ENCODE results near the gene BANF1.
A peak's percentile ranks its signal among the peaks of the same experiment; 100 is the strongest.
"Not testable (repeated sequence)": the region's sequence is repeated elsewhere in the genome, so short reads cannot be mapped to it uniquely, and the experiment has no call there.

Gene BANF1

GRCh38 chr11:66011785-66012303 lies 9.5 kb downstream of the BANF1 start, which contains the start of gene CST6:
TSS of gene CST6 (plus strand) at chr11:66012008. CDS start at chr11:66012045, 37 bp downstream.
- no peak for DNase-seq

DNA sequence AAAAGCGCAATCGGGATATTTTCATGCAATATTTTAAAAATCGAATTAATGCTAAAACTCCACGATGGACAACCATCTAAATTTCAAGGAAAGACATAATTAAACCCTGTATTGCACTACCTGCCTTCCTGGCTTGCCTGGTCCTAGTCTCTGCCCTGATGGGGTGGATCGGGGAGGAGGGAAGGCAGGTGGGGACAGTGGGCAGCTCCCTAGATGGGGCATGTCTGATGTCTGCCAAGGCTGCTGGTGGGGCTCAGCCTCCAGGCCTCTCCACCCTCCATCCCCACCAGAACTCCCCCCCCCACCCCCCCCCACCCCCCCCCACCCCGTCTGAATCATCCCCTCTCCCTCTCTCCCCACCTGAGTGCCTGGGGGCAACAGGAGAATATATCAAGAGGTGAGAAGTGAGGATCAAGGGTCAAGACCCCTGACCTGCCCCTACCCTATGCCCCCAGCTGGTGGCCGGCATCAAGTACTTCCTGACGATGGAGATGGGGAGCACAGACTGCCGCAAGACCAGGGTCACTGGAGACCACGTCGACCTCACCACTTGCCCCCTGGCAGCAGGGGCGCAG lies 10.2 kb downstream of the BANF1 start:
- no peak for DNase-seq

DNA sequence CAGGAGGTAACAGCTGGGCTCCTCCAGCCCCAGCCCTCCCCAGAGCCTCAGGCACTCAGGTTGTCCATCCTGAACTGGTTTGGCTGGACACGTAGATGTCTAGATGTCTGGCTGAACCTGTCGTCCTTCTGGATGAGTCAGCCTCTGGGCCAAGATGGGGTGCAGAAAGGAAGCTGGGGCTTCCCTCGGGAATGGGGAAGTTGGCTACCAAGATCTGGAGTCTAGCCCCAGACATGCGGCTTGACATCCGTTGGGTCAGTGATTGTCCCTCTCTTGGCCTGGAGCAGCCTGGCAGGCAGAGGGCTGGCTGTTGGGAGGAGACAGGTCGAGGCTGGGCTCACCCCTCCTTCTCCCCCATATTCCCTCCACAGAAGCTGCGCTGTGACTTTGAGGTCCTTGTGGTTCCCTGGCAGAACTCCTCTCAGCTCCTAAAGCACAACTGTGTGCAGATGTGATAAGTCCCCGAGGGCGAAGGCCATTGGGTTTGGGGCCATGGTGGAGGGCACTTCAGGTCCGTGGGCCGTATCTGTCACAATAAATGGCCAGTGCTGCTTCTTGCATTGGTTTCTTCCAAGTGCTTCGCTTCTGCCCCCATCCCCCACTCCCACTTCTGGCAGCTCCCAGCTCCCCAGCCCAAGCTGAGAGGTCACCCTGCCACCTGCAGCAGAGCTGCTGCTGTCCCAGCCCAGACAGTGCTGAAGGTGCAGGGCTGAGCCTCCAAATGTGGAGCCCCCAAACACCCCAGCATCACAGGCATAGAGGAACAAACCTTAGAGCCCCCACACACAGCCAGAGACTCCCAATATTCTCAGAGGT lies 10.9 kb downstream of the BANF1 start:
- DNase-seq, result no peak

GRCh38 chr11:66013762-66014100 lies 11.4 kb downstream of the BANF1 start:
- DNase-seq, result no peak

DNA sequence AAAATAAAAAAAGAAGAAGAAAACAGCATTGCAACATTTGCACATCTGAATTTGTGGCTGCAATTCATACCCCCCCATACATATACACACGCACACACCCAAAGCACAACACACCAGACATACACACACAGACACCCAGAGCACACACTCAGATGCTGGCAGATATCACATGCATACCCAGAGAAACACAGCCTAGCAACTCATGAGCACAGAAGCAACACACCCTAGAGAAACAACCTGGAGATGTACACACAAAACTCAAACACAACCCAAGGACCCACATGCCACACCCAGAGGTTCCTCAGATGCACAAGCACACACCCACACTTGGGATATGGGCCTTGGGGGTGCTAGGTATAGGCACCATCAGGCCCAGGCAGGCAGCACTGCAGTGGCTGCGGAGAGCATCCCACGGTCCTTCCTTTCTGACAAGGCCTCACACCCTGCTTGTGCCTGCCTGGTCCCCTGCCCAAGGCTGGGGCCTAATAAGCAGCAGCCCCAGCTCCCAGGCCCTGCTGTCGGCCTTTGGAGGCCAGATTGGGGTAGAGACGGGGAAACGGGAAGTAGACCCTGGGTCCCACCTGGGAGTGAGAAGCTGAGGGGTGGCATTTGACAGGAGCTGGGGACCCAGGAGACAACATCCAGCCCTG lies 12.6 kb downstream of the BANF1 start:
- DNase-seq, result no peak

GRCh38 chr11:66015454-66015881 lies 13.2 kb downstream of the BANF1 start:
- no peak for DNase-seq

DNA sequence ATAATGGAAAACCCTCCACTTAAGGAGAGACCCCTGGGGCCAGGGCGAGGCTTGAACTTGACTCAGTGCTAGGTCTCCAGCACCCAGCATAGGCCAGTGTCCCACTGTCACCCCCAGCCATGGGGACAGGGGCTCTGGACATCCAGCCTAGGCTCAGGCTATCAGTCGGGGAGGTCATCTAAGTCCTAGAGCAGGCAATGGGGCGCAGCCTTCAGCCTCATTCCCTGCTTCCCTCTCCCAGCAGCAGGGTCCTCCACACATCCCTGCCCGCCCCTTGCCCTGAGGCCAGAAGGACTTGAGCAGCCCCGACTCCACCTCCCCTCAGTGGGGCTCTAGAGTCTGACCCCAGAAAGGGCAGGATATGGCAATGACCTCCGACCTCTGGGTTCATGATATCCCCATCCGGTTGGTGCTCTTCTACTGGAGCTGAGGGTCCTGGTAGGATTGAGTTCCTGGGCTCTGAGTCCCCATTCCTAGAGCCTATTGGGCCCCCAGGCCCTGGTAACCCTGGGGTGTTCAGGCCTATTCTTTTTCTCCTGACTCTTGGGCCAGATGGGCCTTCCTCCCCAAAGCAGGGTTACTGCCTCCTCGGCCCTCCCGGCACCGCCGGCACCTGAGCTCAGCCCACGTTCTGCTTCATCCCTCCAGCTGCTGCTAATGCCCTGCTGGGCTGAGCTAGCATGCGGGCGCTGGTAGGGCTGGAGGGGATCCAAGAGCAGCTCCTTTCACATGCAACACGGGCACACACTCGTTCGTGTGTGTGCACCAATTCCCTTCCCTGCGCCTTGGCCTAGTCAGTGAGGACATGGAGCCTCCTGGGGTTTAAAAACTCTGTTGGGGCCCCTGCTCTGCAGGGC lies 13.9 kb downstream of the BANF1 start:
- DNase-seq, result no peak

DNA sequence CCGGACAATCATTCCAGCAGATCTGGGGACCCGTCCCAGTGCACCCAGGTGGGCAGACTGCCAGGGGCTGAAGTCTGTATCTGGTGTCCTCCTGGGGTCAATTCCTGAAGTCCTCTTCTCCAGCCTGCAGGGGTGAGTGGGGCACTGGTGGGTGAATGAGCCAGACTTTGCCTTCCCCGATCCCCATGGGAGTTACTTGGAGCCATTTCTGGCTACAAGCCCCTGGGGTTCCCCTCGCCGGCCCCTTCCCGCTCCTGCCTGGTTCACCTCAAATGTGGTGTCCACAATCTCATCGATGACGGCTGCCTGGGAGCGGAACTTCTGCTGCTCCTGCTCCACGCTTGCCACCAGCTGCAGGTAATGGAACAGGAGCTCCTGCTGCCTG lies 14.5 kb downstream of the BANF1 start:
- DNase-seq, result no peak

DNA sequence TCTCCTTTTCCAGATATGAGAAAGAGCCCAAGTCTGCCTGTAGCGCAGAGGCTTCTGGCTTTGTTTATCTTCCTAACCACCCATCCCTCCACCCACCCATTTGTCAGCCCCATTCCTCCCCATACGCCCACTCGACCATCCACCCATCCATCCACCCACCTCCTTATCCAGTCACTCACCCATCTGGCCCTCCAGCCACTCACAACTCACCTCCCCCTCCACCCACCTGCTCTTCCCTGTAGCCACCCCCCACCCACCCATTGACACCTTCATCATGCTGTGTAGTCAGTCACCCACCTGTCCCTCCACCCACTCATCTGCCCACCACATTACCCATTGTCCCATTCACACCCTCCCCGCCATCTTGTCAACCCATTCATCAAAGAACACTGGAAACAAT lies 15.0 kb downstream of the BANF1 start:
- DNase-seq, result no peak

DNA sequence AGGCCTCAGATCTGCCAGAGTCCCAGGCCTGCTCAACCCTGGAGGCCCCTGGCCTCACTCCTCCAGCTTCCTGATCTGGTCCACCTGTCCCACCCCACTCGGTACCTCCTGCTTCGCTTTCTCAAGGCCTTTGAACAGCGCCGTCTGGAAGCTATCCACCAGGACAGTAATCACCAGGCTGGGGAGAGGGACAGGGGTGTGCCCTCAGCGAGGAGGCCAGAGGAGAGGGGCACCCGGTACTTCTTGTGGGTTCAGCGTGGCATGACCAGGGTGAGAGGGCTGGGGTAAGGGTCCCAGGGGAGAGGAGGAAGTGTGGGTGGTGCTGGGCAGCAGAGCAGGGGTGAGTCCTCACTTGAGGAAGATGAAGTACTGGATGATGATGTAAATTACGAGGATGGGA lies 17.9 kb downstream of the BANF1 start:
- DNase-seq, result no peak

DNA sequence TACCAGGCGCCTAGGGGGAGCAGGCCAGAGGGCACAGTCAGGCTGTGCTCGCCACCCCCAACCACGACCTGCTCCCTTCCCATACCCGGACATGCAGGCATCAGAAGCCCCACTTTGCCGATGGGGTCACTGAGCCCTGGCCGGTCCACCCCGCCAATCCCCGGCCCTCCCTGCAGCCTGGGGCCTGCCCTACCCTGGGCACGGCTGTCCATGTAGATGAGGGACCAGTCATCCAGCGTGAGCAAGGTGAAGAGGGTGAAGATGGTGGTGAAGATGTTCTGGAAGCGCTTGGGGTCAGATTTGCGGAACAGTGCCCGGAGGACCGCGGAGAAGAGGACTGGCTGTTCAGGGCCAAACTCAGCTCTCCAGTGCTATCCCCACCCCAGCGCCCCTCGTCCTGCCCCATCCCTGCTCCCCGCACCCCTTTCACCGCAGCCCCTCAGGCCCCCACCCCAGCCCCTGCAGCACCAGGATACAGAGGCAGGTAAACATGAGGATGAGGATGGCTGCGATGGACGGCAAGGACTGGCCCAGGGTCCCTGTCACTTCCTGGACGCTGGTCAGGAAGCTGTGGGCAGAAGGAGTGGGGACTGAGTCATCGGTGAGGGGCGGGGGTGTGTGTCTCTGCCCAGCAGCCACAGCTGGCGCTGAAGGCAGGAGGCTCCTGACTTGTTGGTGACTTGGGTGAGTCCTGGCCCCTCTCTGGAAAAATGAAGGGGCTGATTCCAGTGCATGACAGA lies 18.5 kb downstream of the BANF1 start:
- DNase-seq, result no peak

- DNase-seq, result peak; percentile 54
Measured at GRCh38 chr11:66022401-66023185, 20.3 kb downstream of the BANF1 start.

- DNase-seq, result not testable (repeated sequence)
Measured at GRCh38 chr11:66023186-66023440, 20.8 kb downstream of the BANF1 start.

DNA sequence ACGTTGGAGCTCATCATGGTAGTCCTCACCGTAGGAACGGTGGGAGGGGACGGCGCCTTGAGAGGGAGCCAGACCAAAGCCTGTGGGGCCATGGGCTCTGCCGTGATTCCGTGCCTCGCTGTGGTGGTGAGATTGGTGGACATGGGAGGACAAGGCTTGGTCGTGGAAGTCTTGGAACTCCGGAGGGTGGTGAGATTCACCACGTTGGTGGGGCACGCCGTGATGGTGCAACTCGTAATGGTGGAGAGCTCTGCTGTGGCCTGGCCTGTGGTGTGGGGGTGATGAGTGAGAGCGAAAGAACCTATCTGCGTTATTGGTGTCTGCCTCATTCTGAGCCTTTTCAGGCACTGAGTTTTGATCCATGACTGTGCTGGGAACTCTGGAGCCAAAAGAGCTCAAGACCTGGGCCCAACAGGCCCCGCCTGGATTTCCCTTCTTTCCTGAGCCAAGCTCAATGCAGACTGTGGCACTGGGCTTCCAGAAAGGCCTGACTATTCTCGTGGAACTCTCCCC lies 23.8 kb downstream of the BANF1 start, which contains the start of gene CATSPER1:
Gene CATSPER1 (minus strand): TSS at position 463 of the 513 bp plus-strand sequence. CDS start 100 bp downstream, at position 363.
- no peak for DNase-seq

DNA sequence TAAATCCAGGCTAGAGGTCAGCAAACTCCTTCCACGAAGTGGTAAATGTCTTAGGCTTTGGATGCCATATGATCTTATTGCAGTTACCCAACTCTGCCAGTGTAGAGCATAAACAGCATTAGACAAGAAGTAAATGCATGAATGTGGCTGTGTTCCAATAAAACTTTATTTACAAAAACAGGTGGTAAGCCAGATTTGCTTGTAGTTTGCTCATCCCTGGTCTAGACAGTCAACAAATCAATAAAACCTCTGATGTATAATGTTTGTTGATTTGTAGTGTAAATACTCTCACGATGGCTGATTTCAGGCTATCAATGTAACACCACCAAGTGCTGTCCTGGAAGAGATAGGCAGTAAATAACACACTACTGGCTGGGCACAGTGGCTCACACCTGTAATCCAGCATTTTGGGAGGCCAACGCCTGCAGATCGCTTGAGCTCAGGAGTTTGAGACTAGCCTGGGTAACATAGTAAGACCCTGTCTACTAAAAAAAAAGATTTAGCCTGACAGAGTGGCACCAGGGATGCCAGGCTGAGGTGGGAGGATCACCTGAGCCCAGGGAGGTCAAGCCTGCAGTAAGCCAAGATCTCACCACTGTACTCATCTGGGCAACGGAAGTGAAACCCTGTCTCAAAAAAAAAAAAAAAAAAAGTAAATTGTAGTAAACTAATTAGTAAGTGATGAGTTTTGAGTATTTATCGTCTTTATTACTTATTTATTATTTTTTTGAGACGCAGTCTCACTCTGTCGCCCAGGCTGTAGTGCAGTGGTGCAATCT lies 30.8 kb downstream of the BANF1 start:
- no peak for DNase-seq

- DNase-seq, result peak; percentile 47
Measured at GRCh38 chr11:66035653-66036333, 33.5 kb downstream of the BANF1 start.

DNA sequence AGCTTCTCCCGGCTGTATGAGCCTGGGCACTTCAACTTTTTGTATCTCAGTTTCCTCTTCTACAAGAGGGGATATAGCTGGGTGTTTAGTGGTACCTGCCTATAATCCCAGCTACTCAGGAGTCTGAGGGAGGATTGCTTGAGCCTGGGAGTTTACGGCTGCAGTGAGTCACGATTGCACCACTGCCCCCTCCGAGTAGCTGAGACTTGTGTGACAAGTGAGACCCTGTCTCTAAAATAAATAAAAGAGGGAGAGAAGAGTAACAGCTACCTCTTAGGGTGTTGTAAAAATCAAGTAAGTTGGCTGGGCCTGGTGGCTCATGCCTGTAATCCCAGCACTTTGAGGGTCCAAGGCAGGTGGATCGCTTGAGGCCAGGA lies 34.0 kb downstream of the BANF1 start:
- DNase-seq, result no peak

DNA sequence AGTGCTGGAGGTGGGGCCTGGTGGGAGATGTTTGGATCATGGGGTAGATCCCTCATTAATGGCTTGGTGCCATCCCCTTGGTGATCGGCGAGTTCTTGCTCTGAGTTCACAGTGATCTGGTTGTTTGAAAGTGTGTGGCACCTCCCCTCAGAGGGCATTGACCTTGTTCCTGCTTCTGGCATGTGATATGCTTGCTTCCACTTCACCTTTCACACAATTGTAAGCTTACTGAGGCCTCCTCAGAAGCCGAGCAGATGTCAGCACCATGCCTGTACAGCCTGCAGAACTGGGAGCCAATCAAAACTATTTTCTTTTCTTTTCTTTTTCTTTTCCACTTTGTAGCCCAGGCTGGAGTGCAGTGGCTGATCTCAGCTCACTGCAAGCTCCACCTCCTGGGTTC lies 35.0 kb downstream of the BANF1 start:
- DNase-seq, result no peak

GRCh38 chr11:66039765-66040164 lies 37.5 kb downstream of the BANF1 start:
- no peak for DNase-seq

Data from NCI-H1436 (cell line).